HepG2 (cell line): Measurements from ENCODE around the gene DCDC1. TPM values are rescaled to one million over a fixed set of nuclear protein-coding genes. Genes with fewer than 3 reads are reported as not detected.

Experiments used
- ATAC-seq: fragments of 200-7000 bp; cut with Tn5 transposase; 3 replicates; pipeline ENCODE4 v1.9.1; 2020; ENCODE audit warnings: mild to moderate bottlenecking, moderate library complexity
- BruUV-seq: library from RNA; stranded (reverse); fragments of 400-500 nt; replicated peaks from 2 replicates; lab custom pipeline; 2021; lab: Mats Ljungman, UMichigan
- CTCF ChIA-PET: fragments of 300-600 bp; formaldehyde crosslinking; extraction: SDS; loops from one replicate; lab custom pipeline; 2021; ENCODE audit warnings: low total read pairs, inconsistent platforms, low intra/inter-chr PET ratio; lab: Yijun Ruan, JAX
- POLR2A ChIA-PET: fragments of 350-600 bp; sonication (Branson Sonifier 250); formaldehyde crosslinking; loops from one replicate; lab custom pipeline; 2020; ENCODE audit warnings: antibody characterized with exemption, inconsistent platforms; lab: Yijun Ruan, JAX
- DNase-seq: peaks from one replicate; pipeline ENCODE4 v3.0.0-alpha.2; 2015; ENCODE audit warnings: low spot score
- FAIRE-seq: peaks from 3 replicates; lab custom pipeline; 2011; peaks lifted over from hg19 to GRCh38; lab: Jason Lieb, UNC
- H2AFZ ChIP-seq: one replicate; pipeline ENCODE4 v1.6.1; 2011; ENCODE audit warnings: low read length, inconsistent platforms
- H3K27ac ChIP-seq: fragments of 300-600 bp; 3 replicates; pipeline ENCODE4 v1.8.0; 2011; ENCODE audit warnings: mixed run types, mild to moderate bottlenecking, mixed read lengths, low read length, inconsistent platforms; ENCODE audit not compliant: insufficient read depth; ENCODE audit errors: extremely low read length
- H3K27me3 ChIP-seq, 2 experiments: fragments of 200-600 bp in 1 of 2; 2 replicates in 1 of 2; 3 replicates in 1 of 2; pipeline versions ENCODE4 v1.6.0 to v1.8.0; 2011; ENCODE audit warnings: low read length in 2 of 2, mild to moderate bottlenecking in 2 of 2, moderate library complexity in 2 of 2, inconsistent platforms in 1 of 2; ENCODE audit not compliant: insufficient read depth in 2 of 2, control insufficient read depth in 1 of 2
- H3K36me3 ChIP-seq, 2 experiments: fragments of 200-600 bp in 1 of 2; replicated peaks in 1 of 2; 2 replicates in 1 of 2; 3 replicates in 1 of 2; pipeline versions ENCODE4 v1.5.1 to v1.8.0; 2011; ENCODE audit warnings: low read length in 2 of 2, inconsistent platforms in 1 of 2; ENCODE audit not compliant: insufficient read depth in 2 of 2, control insufficient read depth in 1 of 2
- H3K4me1 ChIP-seq: 2 replicates; pipeline ENCODE4 v1.5.1; 2012; ENCODE audit warnings: low read length, inconsistent platforms; ENCODE audit not compliant: insufficient read depth
- H3K4me2 ChIP-seq: 2 replicates; pipeline ENCODE4 v1.6.0; 2011; ENCODE audit warnings: low read depth, low read length, inconsistent platforms
- H3K4me3 ChIP-seq, 3 experiments: fragments of 200-600 bp in 1 of 3; sonication (generic), shearing (Covaris generic) in 1 of 3; replicated peaks in 1 of 3; 2 replicates each; pipeline ENCODE4 v1.5.1; 2011 to 2016; ENCODE audit warnings: low read length in 3 of 3, inconsistent platforms in 2 of 3, low read depth in 2 of 3, mild to moderate bottlenecking in 2 of 3, control low read depth in 1 of 3, mixed read lengths in 1 of 3; ENCODE audit not compliant: insufficient read depth in 1 of 3
- H3K79me2 ChIP-seq: one replicate; pipeline ENCODE4 v1.6.1; 2011; ENCODE audit warnings: low read length, inconsistent platforms; ENCODE audit not compliant: insufficient read depth
- H3K9ac ChIP-seq: 2 replicates; pipeline ENCODE4 v1.6.0; 2011; ENCODE audit warnings: mild to moderate bottlenecking, low read depth, low read length, inconsistent platforms; ENCODE audit not compliant: insufficient read depth
- H3K9me3 ChIP-seq: 2 replicates; pipeline ENCODE4 v1.5.1; 2012; ENCODE audit warnings: mild to moderate bottlenecking, low read length
- H4K20me1 ChIP-seq: 2 replicates; pipeline ENCODE4 v1.6.0; 2011; ENCODE audit warnings: inconsistent platforms, mild to moderate bottlenecking, low read length, moderate library complexity; ENCODE audit not compliant: insufficient read depth
- FOXA3 ChIP-seq: IDR thresholded peaks from 2 replicates; pipeline ENCODE4 v1.6.1; 2016; ENCODE audit warnings: missing genetic modification reagents, missing compliant biosample characterization
- FOXP1 ChIP-seq, 2 experiments: fragments of 450-650 bp in 1 of 2; IDR thresholded peaks; 2 replicates each; pipeline ENCODE4 v1.6.1; 2017 to 2018; ENCODE audit warnings: antibody characterized with exemption in 1 of 2
- FUBP1 ChIP-seq: sonication (generic); formaldehyde crosslinking; IDR thresholded peaks from 2 replicates; pipeline ENCODE4 v1.5.1; 2020; ENCODE audit warnings: missing genetic modification reagents, mild to moderate bottlenecking, borderline replicate concordance
- GATAD2A ChIP-seq: IDR thresholded peaks from 2 replicates; pipeline ENCODE4 v1.6.1; 2016
- NR2F6 ChIP-seq, 2 experiments: IDR thresholded peaks; 2 replicates each; pipeline ENCODE4 v1.6.1; 2016; ENCODE audit warnings: antibody characterized with exemption in 1 of 2, mild to moderate bottlenecking in 1 of 2
- POGZ ChIP-seq: sonication (generic); formaldehyde crosslinking; IDR thresholded peaks from 2 replicates; pipeline ENCODE4 v1.4.0; 2020; ENCODE audit warnings: mild to moderate bottlenecking, missing genetic modification reagents
- PPARG ChIP-seq: conservative IDR thresholded peaks from 2 replicates; pipeline ENCODE4 v1.6.1; 2016; ENCODE audit warnings: missing biosample characterization, missing genetic modification reagents
- SALL1 ChIP-seq: sonication (generic); formaldehyde crosslinking; IDR thresholded peaks from 2 replicates; pipeline ENCODE4 v1.8.0; 2022; ENCODE audit warnings: mild to moderate bottlenecking, missing genetic modification reagents
- SOX13 ChIP-seq, 3 experiments: fragments of 450-650 bp in 1 of 3; sonication (generic) in 1 of 3; formaldehyde crosslinking in 1 of 3; IDR thresholded peaks in 2 of 3; conservative IDR thresholded peaks in 1 of 3; 2 replicates each; pipeline versions ENCODE4 v1.5.0 to v1.6.1; 2016 to 2020; ENCODE audit warnings: antibody characterized with exemption in 1 of 3, mild to moderate bottlenecking in 1 of 3, missing compliant biosample characterization in 1 of 3, missing genetic modification reagents in 1 of 3, moderate library complexity in 1 of 3
- SOX5 ChIP-seq: IDR thresholded peaks from 2 replicates; pipeline ENCODE4 v1.6.1; 2016; ENCODE audit warnings: borderline replicate concordance
- ZBTB8A ChIP-seq: sonication (generic); formaldehyde crosslinking; IDR thresholded peaks from 2 replicates; pipeline ENCODE4 v1.4.0; 2020; ENCODE audit warnings: mild to moderate bottlenecking, low read depth, missing genetic modification reagents, borderline replicate concordance
- ZSCAN20 ChIP-seq: sonication (generic); formaldehyde crosslinking; IDR thresholded peaks from 2 replicates; pipeline ENCODE4 v1.4.0; 2020; ENCODE audit warnings: missing genetic modification reagents, mild to moderate bottlenecking, borderline replicate concordance
- WGBS: methylation state at CpG from one replicate; pipeline ENCODE4 v1.1.6; 2017; ENCODE audit warnings: low lambda C conversion rate; 5-methylcytosine and 5-hydroxymethylcytosine counted together
- in situ Hi-C: cut with HindIII; loops from 2 replicates; pipeline ENCODE4 v1.10.0; 2017; ENCODE audit warnings: low pct_unique_long_range_greater_than_20kb; ENCODE audit not compliant: extremely low pct_ligation_motif_present
- intact Hi-C: fragments of 100-400 bp; cut with micrococcal nuclease; formaldehyde crosslinking; loops from one replicate; pipeline ENCODE4 v1.10.0; 2022; ENCODE audit not compliant: unreplicated experiment
- polyA plus RNA-seq, 8 experiments: library from polyadenylated mRNA; depleted of rRNA in 3 of 8; stranded (reverse) in 7 of 8; unstranded in 1 of 8; fragments of >200 nt; fragmentation: Illumina TruSeq in 4 of 8; extraction: Trizol in 4 of 8; gene quantifications; 2 replicates each; pipeline versions ENCODE4 v1.2.1 to v1.2.3, GENCODE V29; 2011 to 2016; ENCODE audit warnings: low read depth in 4 of 8, missing spikeins in 1 of 8, mixed read lengths in 1 of 8; ENCODE audit not compliant: insufficient read depth in 1 of 8
- total RNA-seq, 5 experiments: library from RNA; depleted of rRNA; stranded (reverse); fragments of >200 nt; fragmentation: Illumina TruSeq; extraction: Trizol; gene quantifications; 2 replicates each; pipeline ENCODE4 v1.2.3, GENCODE V29; 2016; ENCODE audit warnings: low read depth in 1 of 5
- TF ChIP-seq, protein P1 (sequence below): IDR thresholded peaks from 2 replicates; pipeline ENCODE4 v1.4.0; 2020; ENCODE audit warnings: mild to moderate bottlenecking, missing genetic modification reagents
- TF ChIP-seq, protein P2 (sequence below): sonication (generic); formaldehyde crosslinking; IDR thresholded peaks from 2 replicates; pipeline ENCODE4 v1.4.0; 2020; ENCODE audit warnings: missing genetic modification reagents

DCDC1 gene
- total and polyA plus RNA-seq, 2 of the 13 experiments (the other 11 are each of a cell fraction or from before 2014, with no cell fraction given), result 0.12 to 0.27 TPM

DNA sequence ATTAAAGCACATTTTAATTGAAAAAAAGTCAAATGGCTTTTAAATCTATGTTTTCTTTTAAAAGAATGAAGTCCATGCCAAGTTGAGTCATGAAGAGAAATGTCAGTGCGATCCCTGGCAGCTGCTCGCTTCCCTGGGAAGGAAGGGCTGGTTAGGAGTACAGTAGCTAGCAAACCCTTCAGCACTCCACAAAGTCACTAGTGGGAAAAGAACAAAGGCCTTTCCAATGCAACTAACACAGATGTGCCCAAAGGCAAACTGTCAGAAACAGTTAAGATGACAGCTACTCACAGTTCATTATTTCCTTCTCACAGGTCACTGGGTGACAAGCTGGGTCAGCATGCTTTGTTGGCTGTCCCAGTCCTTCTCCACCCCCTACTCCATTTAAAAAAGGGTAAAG, 308.7 kb downstream of the DCDC1 start:
- intact Hi-C loops, result no loop called here
- H3K9me3 ChIP-seq, result no peaks in the 10 kb centered on the region

More for the DNA sequence above, 308.7 kb downstream of the DCDC1 start:
- FAIRE-seq (peak; percentile 64), ATAC-seq (peak; percentile 75), DNase-seq (peak; percentile 30)
- Histone ChIP-seq H3K9ac (no peak overlapping the region), H3K79me2 (no peaks in the 10 kb centered on the region), H4K20me1 (no peaks in the 10 kb centered on the region), H3K4me3 (peak overlapping the region in 2 of 3 experiments; percentile 2 to 10; a peak in 3 of 6 replicates), H3K36me3 (no peaks in the 10 kb centered on the region), H3K4me2 (peak overlapping the region; percentile 51), H3K27ac (no peak overlapping the region), H3K27me3 (0 out of 5 replicates have a peak, but pooled peaks cover 0 to 3% of the 10 kb centered on the region in 2 experiments), H3K4me1 (peaks cover 43% of the 10 kb centered on the region), H2AFZ (no peak overlapping the region)
- in situ Hi-C loops, result no loop called here
- TF ChIP-seq GATAD2A (CRISPR knock-in tag), result 0 out of 2 replicates have a peak, but pooled peaks have one; percentile 16
- no peak; the same call in 1 of the 2 replicates for TF ChIP-seq FOXA3 (CRISPR knock-in tag)
- TF ChIP-seq POGZ (CRISPR knock-in tag), result no peak
- no peak for TF ChIP-seq ZSCAN20 (CRISPR knock-in tag)
- 0 out of 2 replicates have a peak, but pooled peaks have one; percentile 53 for TF ChIP-seq PPARG (CRISPR knock-in tag)
- TF ChIP-seq SOX5, result peak; percentile 49; the same call in 1 of the 2 replicates
- no peak for TF ChIP-seq SOX13 (IDR thresholded peaks at IDR 0.05)
- TF ChIP-seq SOX13 (CRISPR knock-in tag; conservative IDR thresholded peaks at IDR 0.05 in 1 of 2, IDR thresholded peaks at IDR 0.05 in 1 of 2), result peak in 1 of 2 experiments; percentile 77; a peak in 2 of 4 replicates
- TF ChIP-seq, protein P1, sequence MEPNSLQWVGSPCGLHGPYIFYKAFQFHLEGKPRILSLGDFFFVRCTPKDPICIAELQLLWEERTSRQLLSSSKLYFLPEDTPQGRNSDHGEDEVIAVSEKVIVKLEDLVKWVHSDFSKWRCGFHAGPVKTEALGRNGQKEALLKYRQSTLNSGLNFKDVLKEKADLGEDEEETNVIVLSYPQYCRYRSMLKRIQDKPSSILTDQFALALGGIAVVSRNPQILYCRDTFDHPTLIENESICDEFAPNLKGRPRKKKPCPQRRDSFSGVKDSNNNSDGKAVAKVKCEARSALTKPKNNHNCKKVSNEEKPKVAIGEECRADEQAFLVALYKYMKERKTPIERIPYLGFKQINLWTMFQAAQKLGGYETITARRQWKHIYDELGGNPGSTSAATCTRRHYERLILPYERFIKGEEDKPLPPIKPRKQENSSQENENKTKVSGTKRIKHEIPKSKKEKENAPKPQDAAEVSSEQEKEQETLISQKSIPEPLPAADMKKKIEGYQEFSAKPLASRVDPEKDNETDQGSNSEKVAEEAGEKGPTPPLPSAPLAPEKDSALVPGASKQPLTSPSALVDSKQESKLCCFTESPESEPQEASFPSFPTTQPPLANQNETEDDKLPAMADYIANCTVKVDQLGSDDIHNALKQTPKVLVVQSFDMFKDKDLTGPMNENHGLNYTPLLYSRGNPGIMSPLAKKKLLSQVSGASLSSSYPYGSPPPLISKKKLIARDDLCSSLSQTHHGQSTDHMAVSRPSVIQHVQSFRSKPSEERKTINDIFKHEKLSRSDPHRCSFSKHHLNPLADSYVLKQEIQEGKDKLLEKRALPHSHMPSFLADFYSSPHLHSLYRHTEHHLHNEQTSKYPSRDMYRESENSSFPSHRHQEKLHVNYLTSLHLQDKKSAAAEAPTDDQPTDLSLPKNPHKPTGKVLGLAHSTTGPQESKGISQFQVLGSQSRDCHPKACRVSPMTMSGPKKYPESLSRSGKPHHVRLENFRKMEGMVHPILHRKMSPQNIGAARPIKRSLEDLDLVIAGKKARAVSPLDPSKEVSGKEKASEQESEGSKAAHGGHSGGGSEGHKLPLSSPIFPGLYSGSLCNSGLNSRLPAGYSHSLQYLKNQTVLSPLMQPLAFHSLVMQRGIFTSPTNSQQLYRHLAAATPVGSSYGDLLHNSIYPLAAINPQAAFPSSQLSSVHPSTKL, result 0 out of 2 replicates have a peak, but pooled peaks have one; percentile 12
- TF ChIP-seq, protein P2, sequence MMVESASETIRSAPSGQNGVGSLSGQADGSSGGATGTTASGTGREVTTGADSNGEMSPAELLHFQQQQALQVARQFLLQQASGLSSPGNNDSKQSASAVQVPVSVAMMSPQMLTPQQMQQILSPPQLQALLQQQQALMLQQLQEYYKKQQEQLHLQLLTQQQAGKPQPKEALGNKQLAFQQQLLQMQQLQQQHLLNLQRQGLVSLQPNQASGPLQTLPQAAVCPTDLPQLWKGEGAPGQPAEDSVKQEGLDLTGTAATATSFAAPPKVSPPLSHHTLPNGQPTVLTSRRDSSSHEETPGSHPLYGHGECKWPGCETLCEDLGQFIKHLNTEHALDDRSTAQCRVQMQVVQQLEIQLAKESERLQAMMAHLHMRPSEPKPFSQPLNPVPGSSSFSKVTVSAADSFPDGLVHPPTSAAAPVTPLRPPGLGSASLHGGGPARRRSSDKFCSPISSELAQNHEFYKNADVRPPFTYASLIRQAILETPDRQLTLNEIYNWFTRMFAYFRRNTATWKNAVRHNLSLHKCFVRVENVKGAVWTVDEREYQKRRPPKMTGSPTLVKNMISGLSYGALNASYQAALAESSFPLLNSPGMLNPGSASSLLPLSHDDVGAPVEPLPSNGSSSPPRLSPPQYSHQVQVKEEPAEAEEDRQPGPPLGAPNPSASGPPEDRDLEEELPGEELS (CRISPR knock-in tag), result 0 out of 2 replicates have a peak, but pooled peaks have one; percentile 23
- TF ChIP-seq NR2F6 (IDR thresholded peaks at IDR 0.05), result no peak
- TF ChIP-seq NR2F6 (CRISPR knock-in tag; IDR thresholded peaks at IDR 0.05), result 0 out of 2 replicates have a peak, but pooled peaks have one; percentile 14
- TF ChIP-seq SALL1, result peak; percentile 21; the same call in 1 of the 2 replicates
- no peak for TF ChIP-seq ZBTB8A (CRISPR knock-in tag)
- TF ChIP-seq FUBP1, result no peak
- no peak for TF ChIP-seq FOXP1 (IDR thresholded peaks at IDR 0.05)
- TF ChIP-seq FOXP1 (CRISPR knock-in tag; IDR thresholded peaks at IDR 0.05), result peak; percentile 25; the same call in 1 of the 2 replicates
- 2% methylated on average over 2 of the region's 2 CpGs for WGBS
- ChIA-PET CTCF (no interaction called here), POLR2A (no interaction called here)
- no TSS peak for BruUV-seq
